GM18867 (cell line): ENCODE data around the gene GLT8D2.

Experiments used
- ATAC-seq: cut with Tn5 transposase; IDR thresholded peaks from one replicate; pipeline ENCODE4 v1.9.1; 2021; ENCODE audit warnings: mild to moderate bottlenecking, moderate library complexity; ENCODE audit not compliant: unreplicated experiment

Gene GLT8D2

GRCh38 chr12:103956509-103957027, 93.4 kb downstream of the GLT8D2 start:
- peak; percentile 19 for ATAC-seq

GRCh38 chr12:103955811-103956508, 94.0 kb downstream of the GLT8D2 start:
- no peak for ATAC-seq

- no peak for ATAC-seq
These were observed 97.5 kb downstream of the GLT8D2 start for GRCh38 chr12:103952497-103952896.

DNA sequence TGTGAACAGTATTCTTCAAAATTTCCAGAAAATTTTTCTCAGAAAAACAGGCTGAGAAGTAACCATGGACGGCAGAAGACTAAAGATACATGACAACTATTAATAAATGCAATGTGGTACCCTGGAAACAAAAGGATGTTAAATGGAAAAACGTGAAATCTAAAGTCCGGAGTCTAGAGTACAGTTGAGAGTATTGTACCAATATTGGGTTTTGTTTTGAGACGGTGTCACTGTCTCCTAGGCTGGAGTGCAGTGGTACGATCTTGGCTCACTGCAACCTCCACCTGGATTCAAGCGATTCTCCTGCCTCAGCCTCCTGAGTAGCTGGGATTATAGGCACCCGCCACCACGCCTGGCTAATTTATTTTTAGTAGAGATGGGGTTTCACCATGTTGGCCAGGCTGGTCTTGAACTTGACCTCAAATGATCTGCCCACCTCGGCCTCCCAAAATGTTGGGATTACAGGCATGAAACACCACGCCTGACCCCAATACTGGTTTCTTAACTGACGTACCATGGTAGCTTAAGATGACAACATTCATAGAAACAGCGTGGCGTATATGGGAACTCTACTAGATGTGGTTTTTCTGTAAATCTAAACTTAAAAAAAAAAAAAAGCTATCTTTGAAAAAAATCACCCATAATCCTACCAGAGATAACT, 101.1 kb downstream of the GLT8D2 start:
- no peak for ATAC-seq

GRCh38 chr12:103947871-103948555, 102.0 kb downstream of the GLT8D2 start:
- no peak for ATAC-seq

GRCh38 chr12:103944964-103945363, 105.0 kb downstream of the GLT8D2 start:
- ATAC-seq: no peak
